Sigmoid colon (tissue), 4 donors: ENCODE results near the gene MAGEB10.

Source experiments
- EP300 ChIP-seq, 4 donors: sonication (generic); formaldehyde crosslinking; IDR thresholded peaks; one replicate each; pipeline ENCODE4 v1.6.1; 2017; ENCODE audit warnings: antibody characterized with exemption in 4 of 4
- POLR2A ChIP-seq, 2 donors: fragments of 450-650 bp; IDR thresholded peaks; one replicate each; pipeline ENCODE4 v1.6.1; 2016; ENCODE audit warnings: antibody characterized with exemption in 2 of 2, mild to moderate bottlenecking in 2 of 2, moderate library complexity in 2 of 2
- POLR2AphosphoS5 ChIP-seq, 4 donors: sonication (generic); formaldehyde crosslinking; IDR thresholded peaks; one replicate each; pipeline ENCODE4 v1.6.1; 2017; ENCODE audit warnings: antibody characterized with exemption in 4 of 4
- TF ChIP-seq, protein P1 (sequence below), 4 experiments: fragments of 450-650 bp in 3 of 4; fragments of 200-600 bp in 1 of 4; IDR thresholded peaks; one replicate each; pipeline ENCODE4 v1.5.1; 2016 to 2019; ENCODE audit warnings: antibody characterized with exemption in 4 of 4, mild to moderate bottlenecking in 3 of 4, moderate library complexity in 2 of 4

GRCh38 chrX:27860337-27860736, 52.5 kb downstream of the MAGEB10 start:
- TF ChIP-seq POLR2A (IDR thresholded peaks at IDR 0.05) (no peak), POLR2AphosphoS5 (IDR thresholded peaks at IDR 0.05) (no peak), EP300 (IDR thresholded peaks at IDR 0.05) (no peak)
- TF ChIP-seq, protein P1, sequence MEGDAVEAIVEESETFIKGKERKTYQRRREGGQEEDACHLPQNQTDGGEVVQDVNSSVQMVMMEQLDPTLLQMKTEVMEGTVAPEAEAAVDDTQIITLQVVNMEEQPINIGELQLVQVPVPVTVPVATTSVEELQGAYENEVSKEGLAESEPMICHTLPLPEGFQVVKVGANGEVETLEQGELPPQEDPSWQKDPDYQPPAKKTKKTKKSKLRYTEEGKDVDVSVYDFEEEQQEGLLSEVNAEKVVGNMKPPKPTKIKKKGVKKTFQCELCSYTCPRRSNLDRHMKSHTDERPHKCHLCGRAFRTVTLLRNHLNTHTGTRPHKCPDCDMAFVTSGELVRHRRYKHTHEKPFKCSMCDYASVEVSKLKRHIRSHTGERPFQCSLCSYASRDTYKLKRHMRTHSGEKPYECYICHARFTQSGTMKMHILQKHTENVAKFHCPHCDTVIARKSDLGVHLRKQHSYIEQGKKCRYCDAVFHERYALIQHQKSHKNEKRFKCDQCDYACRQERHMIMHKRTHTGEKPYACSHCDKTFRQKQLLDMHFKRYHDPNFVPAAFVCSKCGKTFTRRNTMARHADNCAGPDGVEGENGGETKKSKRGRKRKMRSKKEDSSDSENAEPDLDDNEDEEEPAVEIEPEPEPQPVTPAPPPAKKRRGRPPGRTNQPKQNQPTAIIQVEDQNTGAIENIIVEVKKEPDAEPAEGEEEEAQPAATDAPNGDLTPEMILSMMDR (IDR thresholded peaks at IDR 0.05), result no peak
